OCI-LY3 (cell line): ENCODE results near the gene ACTRT2.

Experiments
- EZH2phosphoT487 ChIP-seq: fragments of 200-600 bp; shearing (Covaris generic); IDR thresholded peaks from 2 replicates; pipeline ENCODE4 v1.6.1; 2018; ENCODE audit warnings: antibody characterized with exemption, mixed run types, low read depth
- TF ChIP-seq, protein P1 (sequence below): fragments of 200-600, 300-600 bp; sonication (generic); IDR thresholded peaks from 2 replicates; pipeline ENCODE4 v1.5.1; 2014; ENCODE audit warnings: antibody characterized with exemption, low read length, low read depth

DNA sequence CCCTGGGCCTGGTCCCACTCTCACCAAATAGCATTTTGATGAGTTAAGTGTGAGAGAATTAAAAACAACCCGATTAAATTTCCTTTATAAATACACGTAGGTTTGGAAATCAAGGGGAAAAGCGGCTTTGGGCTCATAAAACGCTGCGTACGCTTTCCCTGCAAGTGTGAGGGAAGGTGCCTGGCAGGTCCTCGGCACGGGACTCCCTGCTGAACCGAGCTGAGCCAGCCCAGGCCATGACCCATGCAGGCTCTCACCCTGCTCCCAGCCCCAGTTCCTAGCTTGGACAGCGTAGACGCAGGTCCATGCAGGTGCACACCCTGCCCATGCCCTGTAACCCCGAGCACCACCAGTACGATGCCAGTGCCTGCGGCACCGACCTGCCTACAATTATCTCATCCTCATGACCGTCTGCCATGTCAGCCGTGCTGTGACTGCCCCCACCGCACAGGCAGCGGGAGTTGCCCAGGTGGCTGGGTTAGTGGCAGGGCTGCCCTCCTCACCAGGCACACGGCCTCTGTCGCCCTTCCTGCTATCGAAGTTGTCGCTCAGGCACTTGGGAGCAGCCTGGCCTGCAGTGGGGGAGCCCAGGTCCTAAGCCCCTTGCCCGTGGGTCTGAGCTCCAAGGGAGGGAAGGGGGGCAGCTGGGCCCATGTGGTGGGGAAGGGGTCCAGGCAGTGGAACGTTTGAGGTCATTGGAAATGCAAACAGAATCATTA, 41.0 kb upstream of the ACTRT2 start:
- TF ChIP-seq, protein P1, sequence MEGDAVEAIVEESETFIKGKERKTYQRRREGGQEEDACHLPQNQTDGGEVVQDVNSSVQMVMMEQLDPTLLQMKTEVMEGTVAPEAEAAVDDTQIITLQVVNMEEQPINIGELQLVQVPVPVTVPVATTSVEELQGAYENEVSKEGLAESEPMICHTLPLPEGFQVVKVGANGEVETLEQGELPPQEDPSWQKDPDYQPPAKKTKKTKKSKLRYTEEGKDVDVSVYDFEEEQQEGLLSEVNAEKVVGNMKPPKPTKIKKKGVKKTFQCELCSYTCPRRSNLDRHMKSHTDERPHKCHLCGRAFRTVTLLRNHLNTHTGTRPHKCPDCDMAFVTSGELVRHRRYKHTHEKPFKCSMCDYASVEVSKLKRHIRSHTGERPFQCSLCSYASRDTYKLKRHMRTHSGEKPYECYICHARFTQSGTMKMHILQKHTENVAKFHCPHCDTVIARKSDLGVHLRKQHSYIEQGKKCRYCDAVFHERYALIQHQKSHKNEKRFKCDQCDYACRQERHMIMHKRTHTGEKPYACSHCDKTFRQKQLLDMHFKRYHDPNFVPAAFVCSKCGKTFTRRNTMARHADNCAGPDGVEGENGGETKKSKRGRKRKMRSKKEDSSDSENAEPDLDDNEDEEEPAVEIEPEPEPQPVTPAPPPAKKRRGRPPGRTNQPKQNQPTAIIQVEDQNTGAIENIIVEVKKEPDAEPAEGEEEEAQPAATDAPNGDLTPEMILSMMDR, result no peak
- no peak for TF ChIP-seq EZH2phosphoT487
